B cell (primary cell): ENCODE data around the gene NCOA5. TPM values are rescaled to one million over a fixed set of nuclear protein-coding genes. Genes with fewer than 3 reads are reported as not detected.

Experiments used
- ATAC-seq: fragments of 200-7000 bp; cut with Tn5 transposase; one replicate; pipeline ENCODE4 v1.10.0; 2021; ENCODE audit warnings: low read depth, mild to moderate bottlenecking, moderate number of reproducible peaks, moderate library complexity
- CTCF ChIA-PET: fragments of 350-600 bp; sonication (Branson Sonifier 250); formaldehyde crosslinking; loops from one replicate; lab custom pipeline; 2021; ENCODE audit warnings: antibody characterized with exemption, inconsistent platforms; lab: Charles Lee
- POLR2A ChIA-PET: fragments of 350-600 bp; sonication (Branson Sonifier 250); formaldehyde crosslinking; loops from one replicate; lab custom pipeline; 2021; ENCODE audit warnings: antibody characterized with exemption; lab: Charles Lee
- DNase-seq: peaks from one replicate; pipeline ENCODE4 v3.0.0; 2013
- H2AFZ ChIP-seq: 2 replicates; pipeline ENCODE4 v1.6.1; 2012; ENCODE audit warnings: mild to moderate bottlenecking, low read depth, low read length; ENCODE audit not compliant: insufficient read depth, poor library complexity, severe bottlenecking
- H3K27ac ChIP-seq, 2 donors: 1 replicate in 1 of 2; 2 replicates in 1 of 2; pipeline ENCODE4 v1.5.1; 2012 to 2013; ENCODE audit warnings: low read length in 2 of 2, mild to moderate bottlenecking in 2 of 2, moderate library complexity in 1 of 2
- H3K27me3 ChIP-seq, 4 experiments: fragments of 200-600 bp in 1 of 4; sonication (generic) in 1 of 4; replicated peaks in 1 of 4; 1 replicate in 2 of 4; 2 replicates in 2 of 4; pipeline versions ENCODE4 v1.6.1 to v1.7.0; 2013 to 2016; ENCODE audit warnings: low read length in 3 of 4, mild to moderate bottlenecking in 2 of 4, mixed read lengths in 1 of 4, moderate library complexity in 1 of 4; ENCODE audit not compliant: insufficient read depth in 4 of 4, control insufficient read depth in 3 of 4; ENCODE audit errors: control extremely low read depth in 1 of 4
- H3K36me3 ChIP-seq, 2 experiments: replicated peaks in 1 of 2; 1 replicate in 1 of 2; 2 replicates in 1 of 2; pipeline versions ENCODE4 v1.6.1 to v1.7.1; 2013; ENCODE audit warnings: low read length in 1 of 2; ENCODE audit not compliant: insufficient read depth in 2 of 2, control insufficient read depth in 1 of 2; ENCODE audit errors: control extremely low read depth in 1 of 2, extremely low read depth in 1 of 2
- H3K4me1 ChIP-seq, 2 donors: fragments of 200-600 bp in 1 of 2; sonication (generic) in 1 of 2; 1 replicate in 1 of 2; 2 replicates in 1 of 2; pipeline versions ENCODE4 v1.5.1 to v1.6.1; 2013 to 2017; ENCODE audit warnings: low read length in 2 of 2; ENCODE audit not compliant: control insufficient read depth in 2 of 2, insufficient read depth in 2 of 2
- H3K4me2 ChIP-seq: replicated peaks from 2 replicates; pipeline ENCODE3; 2012; ENCODE audit warnings: mild to moderate bottlenecking, low read depth, low read length; ENCODE audit not compliant: poor library complexity, severe bottlenecking
- H3K4me3 ChIP-seq, 5 experiments: fragments of 200-600 bp in 1 of 5; sonication (generic) in 1 of 5; 1 replicate in 3 of 5; 2 replicates in 2 of 5; pipeline versions ENCODE4 v1.5.1 to v1.7.0; 2011 to 2016; ENCODE audit warnings: low read length in 4 of 5, mild to moderate bottlenecking in 4 of 5, low read depth in 2 of 5, control low read depth in 1 of 5, moderate library complexity in 1 of 5; ENCODE audit not compliant: insufficient read depth in 1 of 5; ENCODE audit errors: control extremely low read depth in 1 of 5, extremely low read depth in 1 of 5
- H3K79me2 ChIP-seq: fragments of 200-600 bp; sonication (generic); one replicate; pipeline ENCODE4 v1.6.0; 2016; ENCODE audit warnings: low read length; ENCODE audit not compliant: control insufficient read depth, insufficient read depth
- H3K9ac ChIP-seq: fragments of 200-600 bp; sonication (generic); 2 replicates; pipeline ENCODE4 v1.6.1; 2017; ENCODE audit warnings: mild to moderate bottlenecking, low read length, moderate library complexity
- H3K9me3 ChIP-seq, 3 donors: one replicate each; pipeline versions ENCODE4 v1.6.1 to v1.7.1; 2013; ENCODE audit warnings: low read length in 2 of 3; ENCODE audit not compliant: control insufficient read depth in 2 of 3, insufficient read depth in 1 of 3; ENCODE audit errors: control extremely low read depth in 1 of 3
- H4K20me1 ChIP-seq: 2 replicates; pipeline ENCODE4 v1.6.0; 2012; ENCODE audit warnings: mild to moderate bottlenecking, low read length; ENCODE audit not compliant: insufficient read depth, control insufficient read depth, poor library complexity, severe bottlenecking
- H3K27ac Mint-ChIP-seq: one replicate; pipeline ENCODE4 v1.8.0; 2021; ENCODE audit warnings: mixed read lengths
- H3K27me3 Mint-ChIP-seq: one replicate; pipeline ENCODE4 v1.8.0; 2021; ENCODE audit warnings: mixed read lengths
- H3K4me1 Mint-ChIP-seq: one replicate; pipeline ENCODE4 v1.8.0; 2021; ENCODE audit warnings: mixed read lengths
- H3K4me3 Mint-ChIP-seq: one replicate; pipeline ENCODE4 v1.8.0; 2021; ENCODE audit warnings: mixed read lengths
- H3K9me3 Mint-ChIP-seq: one replicate; pipeline ENCODE4 v1.8.0; 2022; ENCODE audit warnings: mixed read lengths; ENCODE audit not compliant: insufficient read depth
- EZH2 ChIP-seq: IDR thresholded peaks from 2 replicates; pipeline ENCODE4 v1.6.1; 2012; ENCODE audit warnings: borderline replicate concordance, low read depth, mild to moderate bottlenecking, moderate library complexity, low read length; ENCODE audit not compliant: insufficient read depth, poor library complexity, severe bottlenecking
- WGBS: methylation state at CpG from one replicate; pipeline ENCODE4 v1.1.5; 2013; ENCODE audit warnings: missing lambda C conversion rate; ENCODE audit not compliant: insufficient coverage; 5-methylcytosine and 5-hydroxymethylcytosine counted together
- intact Hi-C: fragments of 100-400 bp; cut with micrococcal nuclease; formaldehyde crosslinking; loops from one replicate; pipeline ENCODE4 v1.10.0; 2022
- polyA plus RNA-seq: library from polyadenylated mRNA; depleted of rRNA; stranded (reverse); fragments of >200 nt; gene quantifications from 2 replicates; pipeline ENCODE4 v1.2.3, GENCODE V29; 2012
- total RNA-seq, 2 donors: library from RNA; stranded (reverse); fragments of 120-200 nt in 1 of 2; gene quantifications; 1 replicate in 1 of 2; 2 replicates in 1 of 2; pipeline versions ENCODE4 v1.2.3 to v1.2.4, GENCODE V29; 2013 to 2022
- TF ChIP-seq, protein P1 (sequence below): fragments of 200-600 bp; IDR thresholded peaks from one replicate; pipeline ENCODE4 v1.8.0; 2022; ENCODE audit warnings: antibody characterized with exemption, mild to moderate bottlenecking

The NCOA5 gene
- total and polyA plus RNA-seq, 2 donors (not counting 1 experiment from before 2014, with no cell fraction given) = 26.0 to 41.6 TPM

DNA sequence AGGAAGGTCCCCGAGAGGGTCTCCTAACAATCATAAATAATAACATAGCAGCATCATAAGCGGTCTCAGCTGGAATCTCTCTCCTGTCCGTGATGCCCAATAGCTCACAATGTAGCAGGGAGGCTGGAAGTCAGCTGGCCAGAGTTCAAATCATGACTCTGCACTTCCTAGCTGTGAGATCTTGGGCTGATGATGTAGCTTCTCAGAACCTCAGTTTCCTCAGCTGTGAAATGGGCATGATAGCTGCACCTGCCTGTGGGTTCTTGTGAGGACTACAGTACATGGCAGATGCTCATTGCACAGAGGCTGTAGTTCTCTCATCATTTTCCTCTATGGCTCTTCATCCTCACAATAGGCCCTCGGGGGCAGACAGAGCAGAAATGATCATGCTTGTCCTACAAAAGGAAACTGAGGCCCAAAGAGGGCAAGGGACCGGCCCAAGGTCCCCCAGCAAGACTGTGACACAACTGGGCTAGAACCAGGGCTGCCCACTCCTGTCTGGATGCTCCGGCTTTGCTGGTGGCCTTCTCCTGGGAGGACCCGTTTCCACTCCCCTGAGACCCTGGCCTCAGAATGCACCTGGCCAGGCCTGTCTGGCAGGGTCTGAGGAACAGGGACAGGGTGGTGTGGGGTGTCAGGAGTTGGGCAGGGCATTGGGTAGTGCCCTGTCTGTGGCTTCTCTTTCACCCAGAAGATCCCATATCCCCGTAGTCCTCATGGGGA, 43.0 kb downstream of the NCOA5 start:
- Histone ChIP-seq H3K4me2 (no peak overlapping the region), H3K36me3 (no peaks in the 10 kb centered on the region), H3K9ac (no peak overlapping the region), H3K4me1 (no peaks in the 10 kb centered on the region), H3K79me2 (no peaks in the 10 kb centered on the region), H3K9me3 (no peaks in the 10 kb centered on the region), H3K27me3 (peaks cover 0 to 31% (median 7%) of the 10 kb centered on the region in 4 experiments), H3K4me3 (no peak overlapping the region), H4K20me1 (no peaks in the 10 kb centered on the region), H2AFZ (no peak overlapping the region), H3K27ac (no peak overlapping the region)
- intact Hi-C loops = no loop called here
- CTCF ChIA-PET = no interaction called here
- WGBS = 84% methylated on average over 6 of the region's 8 CpGs
- Mint-ChIP-seq H3K27me3 (peaks cover 63% of the 10 kb centered on the region), H3K4me3 (no peak overlapping the region), H3K4me1 (no peaks in the 10 kb centered on the region), H3K27ac (no peak overlapping the region), H3K9me3 (no peaks in the 10 kb centered on the region)
- POLR2A ChIA-PET = no interaction called here
- ATAC-seq (no peak), DNase-seq (no peak)
- TF ChIP-seq, protein P1, sequence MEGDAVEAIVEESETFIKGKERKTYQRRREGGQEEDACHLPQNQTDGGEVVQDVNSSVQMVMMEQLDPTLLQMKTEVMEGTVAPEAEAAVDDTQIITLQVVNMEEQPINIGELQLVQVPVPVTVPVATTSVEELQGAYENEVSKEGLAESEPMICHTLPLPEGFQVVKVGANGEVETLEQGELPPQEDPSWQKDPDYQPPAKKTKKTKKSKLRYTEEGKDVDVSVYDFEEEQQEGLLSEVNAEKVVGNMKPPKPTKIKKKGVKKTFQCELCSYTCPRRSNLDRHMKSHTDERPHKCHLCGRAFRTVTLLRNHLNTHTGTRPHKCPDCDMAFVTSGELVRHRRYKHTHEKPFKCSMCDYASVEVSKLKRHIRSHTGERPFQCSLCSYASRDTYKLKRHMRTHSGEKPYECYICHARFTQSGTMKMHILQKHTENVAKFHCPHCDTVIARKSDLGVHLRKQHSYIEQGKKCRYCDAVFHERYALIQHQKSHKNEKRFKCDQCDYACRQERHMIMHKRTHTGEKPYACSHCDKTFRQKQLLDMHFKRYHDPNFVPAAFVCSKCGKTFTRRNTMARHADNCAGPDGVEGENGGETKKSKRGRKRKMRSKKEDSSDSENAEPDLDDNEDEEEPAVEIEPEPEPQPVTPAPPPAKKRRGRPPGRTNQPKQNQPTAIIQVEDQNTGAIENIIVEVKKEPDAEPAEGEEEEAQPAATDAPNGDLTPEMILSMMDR = no peak

GRCh38 chr20:46044896-46045295, 44.9 kb downstream of the NCOA5 start:
- Mint-ChIP-seq H3K4me1 (no peaks in the 10 kb centered on the region), H3K4me3 (no peak overlapping the region), H3K9me3 (no peaks in the 10 kb centered on the region), H3K27me3 (peaks cover 62% of the 10 kb centered on the region), H3K27ac (no peak overlapping the region)
- H4K20me1 ChIP-seq = no peaks in the 10 kb centered on the region
- no peak overlapping the region for H3K9ac ChIP-seq
- POLR2A ChIA-PET = no interaction called here
- peaks cover 0 to 46% (median 13%) of the 10 kb centered on the region in 4 experiments for H3K27me3 ChIP-seq
- no peak overlapping the region for H3K27ac ChIP-seq
- CTCF ChIA-PET = interaction anchor here (0.8 kb wide), 1 partner anchor 22 kb away, joined by 5 read pairs; no protein-coding TSS in a partner anchor
- H3K36me3 ChIP-seq = no peaks in the 10 kb centered on the region
- H3K79me2 ChIP-seq = no peaks in the 10 kb centered on the region
- H3K4me1 ChIP-seq = no peaks in the 10 kb centered on the region
- DNase-seq (no peak), ATAC-seq (no peak)
- no peak overlapping the region for H3K4me2 ChIP-seq
- WGBS = 90% methylated on average over 6 of the region's 6 CpGs
- no peak overlapping the region for H3K4me3 ChIP-seq
- TF ChIP-seq EZH2 = no peak
- TF ChIP-seq, protein P1 = no peak
- H3K9me3 ChIP-seq = peaks cover 0 to 11% (median 0%) of the 10 kb centered on the region in 3 donors
- H2AFZ ChIP-seq = no peak overlapping the region
- intact Hi-C loops = no loop called here
